GM10266 (cell line): ENCODE data around the gene MRGPRE.

ENCODE experiments used
- DNase-seq: peaks from one replicate; pipeline ENCODE4 v3.0.0; 2012; ENCODE audit errors: extremely low spot score
- CTCF ChIP-seq: IDR thresholded peaks from 2 replicates; pipeline ENCODE4 v1.5.1; 2012; ENCODE audit warnings: mild to moderate bottlenecking, low read depth; ENCODE audit not compliant: control insufficient read depth, insufficient read depth; ENCODE audit errors: missing control alignments

Gene MRGPRE

GRCh38 chr11:3195251-3196160 lies 36.7 kb downstream of the MRGPRE start:
- DNase-seq: no peak

GRCh38 chr11:3194016-3194816 lies 38.0 kb downstream of the MRGPRE start:
- no peak for TF ChIP-seq CTCF
- no peak for DNase-seq

More at GRCh38 chr11:3195251-3196160, 36.7 kb downstream of the MRGPRE start:
- TF ChIP-seq CTCF: no peak

DNA sequence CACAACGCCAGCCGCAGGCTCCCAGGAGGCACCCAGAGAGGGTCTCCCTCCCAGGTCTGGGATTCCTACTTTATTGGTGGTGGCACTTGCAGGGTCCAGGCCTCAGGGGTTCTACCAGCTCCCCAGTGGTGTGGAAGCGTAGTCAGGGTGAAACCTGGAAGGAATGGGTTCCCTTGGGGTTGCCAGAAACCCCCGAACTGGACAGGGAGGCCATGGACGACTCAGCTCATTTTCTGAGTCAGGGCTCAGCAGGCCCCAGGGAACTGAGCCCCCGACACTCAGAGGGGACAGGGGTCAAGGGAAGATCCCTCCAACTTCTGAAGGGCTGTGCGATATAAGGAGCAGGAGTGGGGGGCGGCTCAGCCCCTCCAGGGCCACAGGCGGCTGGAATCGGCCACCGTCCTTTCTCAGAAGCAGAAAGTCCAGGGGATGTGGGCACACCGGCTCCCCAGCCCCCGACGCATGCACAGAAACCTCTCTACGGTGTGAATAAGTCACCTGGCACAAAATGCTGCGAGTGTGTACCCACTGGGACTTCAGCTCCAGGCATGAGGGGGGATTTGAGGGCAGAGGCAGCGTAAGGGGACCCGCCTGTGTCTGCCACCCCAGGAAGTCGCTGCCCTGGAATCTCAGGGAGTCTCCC lies 38.7 kb downstream of the MRGPRE start:
- no peak for TF ChIP-seq CTCF
- no peak for DNase-seq

DNA sequence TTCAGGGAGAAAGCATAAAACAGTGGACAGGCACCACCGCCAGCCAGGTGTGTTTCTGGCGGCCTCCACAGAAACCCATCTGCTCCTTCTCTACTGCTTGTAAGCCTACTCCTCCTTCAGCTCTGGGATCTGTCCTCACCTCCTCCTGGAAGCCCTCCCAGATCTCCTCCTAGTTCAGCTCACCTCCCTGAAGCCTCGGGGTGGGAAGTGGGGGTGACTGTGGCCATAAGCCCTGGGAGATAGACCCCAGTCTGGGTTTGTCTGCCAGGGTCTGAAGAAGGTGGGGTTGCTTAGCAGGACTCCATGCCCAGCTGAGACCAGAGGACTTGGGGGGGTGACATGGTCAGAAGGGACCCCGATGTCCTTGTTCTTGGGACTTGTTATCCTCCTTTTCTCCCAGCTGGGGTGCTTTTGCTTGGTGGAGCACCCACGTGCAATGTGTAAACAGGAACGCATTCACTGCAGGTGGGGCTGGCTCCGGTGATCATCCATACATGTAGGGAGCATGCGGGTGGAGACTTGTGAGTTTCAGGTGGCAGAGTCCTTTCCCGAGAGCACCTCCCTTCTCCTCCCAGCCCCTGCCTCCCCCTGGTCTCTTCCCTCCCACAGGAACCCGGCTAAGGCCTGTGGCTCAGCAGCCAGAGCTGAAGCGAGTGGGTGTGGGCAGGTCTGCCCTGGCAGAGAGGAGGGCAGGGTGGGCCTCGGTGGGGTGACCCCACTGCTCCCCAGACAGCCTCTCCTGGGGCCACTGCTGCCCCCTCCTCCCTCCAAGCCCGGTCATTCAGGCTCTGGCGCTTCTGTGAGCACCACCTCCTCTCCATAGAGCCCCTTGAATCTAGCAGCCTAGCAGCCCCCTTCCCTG lies 39.5 kb downstream of the MRGPRE start:
- no peak for DNase-seq
- no peak for TF ChIP-seq CTCF

DNA sequence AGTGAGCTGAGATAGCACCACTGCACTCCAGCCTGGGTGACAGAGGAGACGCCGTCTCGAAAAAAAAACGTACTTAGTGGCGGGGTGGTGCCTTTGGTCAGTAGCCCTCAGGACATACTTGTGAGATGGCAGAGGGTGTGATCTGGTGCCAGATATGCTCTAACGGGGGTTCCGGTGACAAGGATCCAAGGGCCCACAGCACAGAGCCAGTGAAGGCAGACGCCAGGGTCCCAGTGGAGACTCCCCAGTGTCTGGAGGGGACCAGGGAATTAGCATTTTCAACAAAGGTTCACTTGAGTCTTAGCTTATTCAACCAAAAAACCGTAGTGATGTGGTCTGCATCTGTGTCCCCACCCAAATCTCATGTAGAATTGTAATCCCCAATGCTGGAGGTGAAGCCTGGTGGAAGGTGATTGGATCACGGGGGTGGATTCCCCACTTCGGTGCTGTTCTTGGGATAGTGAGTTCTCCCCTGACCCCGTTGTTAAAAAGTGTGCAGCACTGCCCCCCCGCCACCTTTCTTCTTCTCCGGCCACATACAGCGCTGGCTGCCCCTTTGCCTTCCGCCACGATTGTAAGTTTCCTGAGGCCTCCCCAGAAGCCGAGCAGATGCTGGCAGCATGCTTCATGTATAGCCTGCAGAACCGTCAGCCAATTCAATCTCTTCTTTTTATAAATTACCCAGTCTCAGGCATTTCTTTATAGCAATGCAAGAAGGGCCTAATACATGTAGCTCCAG lies 40.5 kb downstream of the MRGPRE start:
- no peak for TF ChIP-seq CTCF
- no peak for DNase-seq

DNA sequence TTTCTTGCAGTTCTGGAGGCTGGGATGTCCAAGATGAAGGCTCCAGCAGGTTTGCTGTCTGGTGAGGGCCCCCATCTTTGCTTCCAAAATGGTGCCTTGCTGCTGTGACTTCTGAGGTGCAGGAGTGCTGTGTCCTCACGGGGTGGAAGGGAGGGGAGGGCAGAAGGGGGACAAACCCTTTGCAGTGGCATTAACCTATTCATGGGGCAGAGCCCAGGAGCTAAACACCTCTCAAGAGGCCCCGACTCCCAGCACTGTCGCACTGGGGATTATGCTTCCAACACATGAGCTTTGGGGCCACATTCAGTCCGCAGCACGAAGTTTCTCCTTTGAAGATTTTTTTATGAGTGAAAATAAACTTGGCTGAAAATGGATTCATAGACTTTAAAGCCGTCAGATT lies 41.6 kb downstream of the MRGPRE start:
- TF ChIP-seq CTCF: no peak
- DNase-seq: no peak
